OCI-LY7 (cell line): ENCODE results near the gene RNF222. TPM values are rescaled to one million over a fixed set of nuclear protein-coding genes. Genes with fewer than 3 reads are reported as not detected.

Experiments used
- BruUV-seq: library from RNA; stranded (reverse); fragments of 400-500 nt; replicated peaks from 2 replicates; lab custom pipeline; 2021; lab: Mats Ljungman, UMichigan
- CTCF ChIA-PET: fragments of 300-600 bp; sonication (Branson Sonifier 250); formaldehyde crosslinking; loops from one replicate; lab custom pipeline; 2022; ENCODE audit warnings: antibody characterized with exemption; ENCODE audit not compliant: unreplicated experiment; lab: Charles Lee
- POLR2A ChIA-PET: fragments of 300-600 bp; sonication (Branson Sonifier 250); formaldehyde crosslinking; loops from one replicate; lab custom pipeline; 2022; ENCODE audit warnings: antibody characterized with exemption; lab: Charles Lee
- DNase-seq: peaks from one replicate; pipeline ENCODE4 v3.0.0-alpha.2; 2015; ENCODE audit warnings: low spot score
- H2AFZ ChIP-seq: fragments of 200-600 bp; sonication (generic), shearing (Covaris generic); 2 replicates; pipeline ENCODE4 v1.6.1; 2014; ENCODE audit warnings: mild to moderate bottlenecking, antibody characterized with exemption, low read length, moderate library complexity
- H3K27ac ChIP-seq: fragments of 200-600 bp; sonication (generic); 2 replicates; pipeline ENCODE4 v1.5.1; 2014; ENCODE audit warnings: mixed run types, low read depth, mild to moderate bottlenecking, moderate library complexity, low read length, inconsistent platforms; ENCODE audit not compliant: poor library complexity, severe bottlenecking
- H3K36me3 ChIP-seq: fragments of 200-600 bp; sonication (generic); 2 replicates; pipeline ENCODE4 v1.6.1; 2014; ENCODE audit warnings: mild to moderate bottlenecking, antibody characterized with exemption, low read length, moderate library complexity, mixed read lengths; ENCODE audit not compliant: insufficient read depth
- H3K4me1 ChIP-seq: fragments of 200-600 bp; sonication (generic); 2 replicates; pipeline ENCODE4 v1.5.1; 2014; ENCODE audit warnings: mild to moderate bottlenecking, low read length; ENCODE audit not compliant: insufficient read depth, poor library complexity, severe bottlenecking
- H3K4me2 ChIP-seq: fragments of 200-600 bp; sonication (generic); 2 replicates; pipeline ENCODE4 v1.6.1; 2014; ENCODE audit warnings: mild to moderate bottlenecking, low read length
- H3K4me3 ChIP-seq: fragments of 200-600 bp; sonication (generic); 2 replicates; pipeline ENCODE4 v1.5.1; 2014; ENCODE audit warnings: mild to moderate bottlenecking, low read depth, low read length; ENCODE audit not compliant: poor library complexity, severe bottlenecking
- H3K79me2 ChIP-seq: fragments of 200-600 bp; sonication (generic); 2 replicates; pipeline ENCODE4 v1.6.1; 2016; ENCODE audit warnings: low read depth, mild to moderate bottlenecking, low read length, moderate library complexity, mixed read lengths; ENCODE audit not compliant: insufficient read depth
- H3K9me2 ChIP-seq: fragments of 200-600 bp; sonication (generic); 2 replicates; pipeline ENCODE4 v1.6.1; 2016; ENCODE audit warnings: mild to moderate bottlenecking, low read length, mixed read lengths; ENCODE audit not compliant: insufficient read depth
- H3K9me3 ChIP-seq: fragments of 200-600 bp; sonication (generic); 2 replicates; pipeline ENCODE4 v1.6.1; 2014; ENCODE audit warnings: mild to moderate bottlenecking, mixed run types, low read length, mixed read lengths
- H4K20me1 ChIP-seq: fragments of 200-600 bp; sonication (generic); 2 replicates; pipeline ENCODE4 v1.6.1; 2014; ENCODE audit warnings: mild to moderate bottlenecking, antibody characterized with exemption, low read length, moderate library complexity, mixed read lengths; ENCODE audit not compliant: insufficient read depth
- EZH2phosphoT487 ChIP-seq: fragments of 200-600 bp; sonication (generic); IDR thresholded peaks from 2 replicates; pipeline ENCODE4 v1.6.1; 2018; ENCODE audit warnings: low read depth, borderline replicate concordance, mild to moderate bottlenecking, mixed run types, antibody characterized with exemption, low read length, moderate library complexity, mixed read lengths
- intact Hi-C: fragments of 100-400 bp; cut with micrococcal nuclease; formaldehyde crosslinking; loops from one replicate; pipeline ENCODE4 v1.10.0; 2022; ENCODE audit not compliant: unreplicated experiment
- total RNA-seq, 2 experiments: library from RNA; depleted of rRNA in 1 of 2; stranded (reverse); fragments of >200 nt in 1 of 2; shearing (Covaris generic) in 1 of 2; gene quantifications; 2 replicates each; pipeline ENCODE4 v1.2.3, GENCODE V29; 2014 to 2022
- TF ChIP-seq, protein P1 (sequence below): fragments of 200-600 bp; sonication (generic); conservative IDR thresholded peaks from 2 replicates; pipeline ENCODE4 v1.5.1; 2014; ENCODE audit warnings: mild to moderate bottlenecking, antibody characterized with exemption, low read length, moderate library complexity, mixed read lengths

Gene RNF222
- total RNA-seq, 2 experiments from 2014 or later = 0.06 to 0.15 TPM

DNA sequence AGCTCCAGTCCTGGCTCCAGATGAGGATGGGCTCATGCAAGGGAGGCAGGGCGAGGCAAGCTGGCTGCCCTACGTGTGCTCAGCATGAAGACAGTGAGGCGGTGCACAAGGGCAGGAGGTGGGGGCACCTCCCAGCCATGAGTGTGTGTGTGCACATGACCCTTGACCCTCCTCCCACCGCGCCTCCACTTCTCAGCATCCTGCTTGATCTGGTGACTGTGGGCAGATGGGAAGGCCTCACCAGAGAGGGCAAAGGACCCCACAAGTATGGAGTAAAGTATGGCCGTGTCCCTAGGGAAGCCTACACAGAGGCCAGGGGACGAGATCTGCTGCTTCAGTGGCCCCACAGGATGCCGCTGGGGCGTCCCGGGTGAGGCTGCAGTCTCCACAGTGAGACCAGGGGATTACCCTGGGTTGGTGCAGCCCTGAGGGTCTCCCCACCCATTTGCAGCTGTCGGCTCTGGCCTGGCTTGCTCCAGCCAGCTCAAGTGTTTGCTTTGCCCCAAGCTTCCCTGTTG lies 7.9 kb upstream of the RNF222 start:
- no peak overlapping the region for H3K4me3 ChIP-seq
- intact Hi-C loops = no loop called here
- TF ChIP-seq EZH2phosphoT487 = no peak
- TF ChIP-seq, protein P1, sequence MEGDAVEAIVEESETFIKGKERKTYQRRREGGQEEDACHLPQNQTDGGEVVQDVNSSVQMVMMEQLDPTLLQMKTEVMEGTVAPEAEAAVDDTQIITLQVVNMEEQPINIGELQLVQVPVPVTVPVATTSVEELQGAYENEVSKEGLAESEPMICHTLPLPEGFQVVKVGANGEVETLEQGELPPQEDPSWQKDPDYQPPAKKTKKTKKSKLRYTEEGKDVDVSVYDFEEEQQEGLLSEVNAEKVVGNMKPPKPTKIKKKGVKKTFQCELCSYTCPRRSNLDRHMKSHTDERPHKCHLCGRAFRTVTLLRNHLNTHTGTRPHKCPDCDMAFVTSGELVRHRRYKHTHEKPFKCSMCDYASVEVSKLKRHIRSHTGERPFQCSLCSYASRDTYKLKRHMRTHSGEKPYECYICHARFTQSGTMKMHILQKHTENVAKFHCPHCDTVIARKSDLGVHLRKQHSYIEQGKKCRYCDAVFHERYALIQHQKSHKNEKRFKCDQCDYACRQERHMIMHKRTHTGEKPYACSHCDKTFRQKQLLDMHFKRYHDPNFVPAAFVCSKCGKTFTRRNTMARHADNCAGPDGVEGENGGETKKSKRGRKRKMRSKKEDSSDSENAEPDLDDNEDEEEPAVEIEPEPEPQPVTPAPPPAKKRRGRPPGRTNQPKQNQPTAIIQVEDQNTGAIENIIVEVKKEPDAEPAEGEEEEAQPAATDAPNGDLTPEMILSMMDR = no peak
- H3K36me3 ChIP-seq = no peaks in the 10 kb centered on the region
- no peaks in the 10 kb centered on the region for H3K4me1 ChIP-seq
- H4K20me1 ChIP-seq = no peaks in the 10 kb centered on the region
- no TSS peak for BruUV-seq
- H3K79me2 ChIP-seq = no peaks in the 10 kb centered on the region
- no peaks in the 10 kb centered on the region for H3K9me3 ChIP-seq
- H3K4me2 ChIP-seq = no peak overlapping the region
- DNase-seq = no peak
- ChIA-PET POLR2A (no interaction called here), CTCF (no interaction called here)
- no peaks in the 10 kb centered on the region for H3K9me2 ChIP-seq
- H3K27ac ChIP-seq = no peak overlapping the region
- H2AFZ ChIP-seq = no peak overlapping the region

GRCh38 chr17:8402921-8403536 lies 5.4 kb upstream of the RNF222 start:
- H2AFZ ChIP-seq = no peak overlapping the region
- no peaks in the 10 kb centered on the region for H3K36me3 ChIP-seq
- no peak for DNase-seq
- intact Hi-C loops = no loop called here
- POLR2A ChIA-PET = interaction anchor here (0.6 kb wide), 1 partner anchor 12 kb away, joined by 4 read pairs; no protein-coding TSS in a partner anchor
- no peaks in the 10 kb centered on the region for H3K9me2 ChIP-seq
- no peak overlapping the region for H3K27ac ChIP-seq
- H3K4me1 ChIP-seq = no peaks in the 10 kb centered on the region
- H3K9me3 ChIP-seq = no peaks in the 10 kb centered on the region
- no peak overlapping the region for H3K4me3 ChIP-seq
- CTCF ChIA-PET = no interaction called here
- no TSS peak for BruUV-seq
- no peaks in the 10 kb centered on the region for H3K79me2 ChIP-seq
- H3K4me2 ChIP-seq = no peak overlapping the region
- H4K20me1 ChIP-seq = no peaks in the 10 kb centered on the region
- no peak for TF ChIP-seq EZH2phosphoT487
- TF ChIP-seq, protein P1 = no peak

DNA sequence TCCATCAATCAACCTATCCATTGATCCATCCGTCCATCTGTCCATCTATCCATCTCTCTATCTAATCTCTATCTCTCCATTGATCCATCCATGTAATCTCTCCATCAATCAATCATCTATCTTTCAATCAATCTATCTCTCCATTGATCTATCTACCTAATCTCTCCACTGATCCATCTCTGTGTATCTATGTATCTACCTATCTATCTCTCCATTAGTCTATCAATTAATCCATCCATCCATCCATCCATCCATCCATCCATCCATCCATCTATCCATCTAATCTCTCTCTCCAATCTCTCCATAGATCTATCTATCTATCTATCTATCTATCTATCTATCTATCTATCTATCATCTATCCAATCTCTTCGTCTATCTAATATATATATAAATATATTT lies 3.5 kb upstream of the RNF222 start:
- H3K4me1 ChIP-seq = no peaks in the 10 kb centered on the region
- no peak overlapping the region for H3K4me2 ChIP-seq
- no peak for DNase-seq
- H3K9me2 ChIP-seq = no peaks in the 10 kb centered on the region
- H3K36me3 ChIP-seq = no peaks in the 10 kb centered on the region
- no peaks in the 10 kb centered on the region for H3K9me3 ChIP-seq
- no peaks in the 10 kb centered on the region for H4K20me1 ChIP-seq
- TF ChIP-seq EZH2phosphoT487 = no peak
- TF ChIP-seq, protein P1 = no peak
- intact Hi-C loops = no loop called here
- ChIA-PET POLR2A (no interaction called here), CTCF (no interaction called here)
- no peak overlapping the region for H3K4me3 ChIP-seq
- no peak overlapping the region for H2AFZ ChIP-seq
- no TSS peak for BruUV-seq
- H3K79me2 ChIP-seq = no peaks in the 10 kb centered on the region
- no peak overlapping the region for H3K27ac ChIP-seq
